Naive thymus-derived CD4-positive, alpha-beta T cell (primary cell): ENCODE data around the gene TIMM17B. TPM values are rescaled to one million over a fixed set of nuclear protein-coding genes. Genes with fewer than 3 reads are reported as not detected.
"Not testable (repeated sequence)": the region's sequence is repeated elsewhere in the genome, so short reads cannot be mapped to it uniquely, and the experiment has no call there.

Experiments
- ATAC-seq: fragments of 150-1000 bp; cut with Tn5 transposase; 2 replicates; pipeline ENCODE4 v1.10.0; 2021; ENCODE audit warnings: mild to moderate bottlenecking, moderate library complexity
- CTCF ChIA-PET: fragments of 350-600 bp; sonication (Branson Sonifier 250); formaldehyde crosslinking; loops from one replicate; lab custom pipeline; 2021; ENCODE audit warnings: antibody characterized with exemption; lab: Charles Lee
- POLR2A ChIA-PET: fragments of 350-600 bp; sonication (Branson Sonifier 250); formaldehyde crosslinking; loops from one replicate; lab custom pipeline; 2021; ENCODE audit warnings: antibody characterized with exemption, inconsistent platforms; lab: Charles Lee
- DNase-seq, 9 donors: peaks; one replicate each; pipeline versions ENCODE4 v3.0.0 to v3.0.0-alpha.2; 2020 to 2022; ENCODE audit warnings: mixed read lengths in 1 of 9
- H3K27ac ChIP-seq: one replicate; pipeline ENCODE4 v1.7.0; 2013; ENCODE audit warnings: mild to moderate bottlenecking, low read depth, low read length, moderate library complexity
- H3K27me3 ChIP-seq, 2 donors: one replicate each; pipeline ENCODE4 v1.7.0; 2013; ENCODE audit warnings: low read length in 2 of 2, mild to moderate bottlenecking in 2 of 2, moderate library complexity in 2 of 2; ENCODE audit not compliant: control insufficient read depth in 2 of 2, insufficient read depth in 2 of 2
- H3K36me3 ChIP-seq, 3 experiments: 1 replicate in 2 of 3; 2 replicates in 1 of 3; pipeline ENCODE4 v1.7.0; 2013; ENCODE audit warnings: low read length in 3 of 3, mild to moderate bottlenecking in 3 of 3, moderate library complexity in 1 of 3; ENCODE audit not compliant: insufficient read depth in 3 of 3, control insufficient read depth in 2 of 3
- H3K4me1 ChIP-seq, 2 donors: one replicate each; pipeline ENCODE4 v1.7.0; 2013; ENCODE audit warnings: low read length in 2 of 2, mild to moderate bottlenecking in 2 of 2, moderate library complexity in 1 of 2; ENCODE audit not compliant: control insufficient read depth in 2 of 2, insufficient read depth in 2 of 2
- H3K4me3 ChIP-seq: 2 replicates; pipeline ENCODE4 v1.7.0; 2013; ENCODE audit warnings: mild to moderate bottlenecking, low read length
- H3K9me3 ChIP-seq, 3 experiments: 1 replicate in 2 of 3; 2 replicates in 1 of 3; pipeline ENCODE4 v1.7.0; 2013; ENCODE audit warnings: low read length in 3 of 3; ENCODE audit not compliant: control insufficient read depth in 2 of 3
- H3K27ac Mint-ChIP-seq, 9 donors: one replicate each; pipeline ENCODE4 v1.8.0; 2020 to 2022; ENCODE audit warnings: mixed read lengths in 9 of 9, mild to moderate bottlenecking in 8 of 9, moderate library complexity in 5 of 9, inconsistent platforms in 2 of 9
- H3K27me3 Mint-ChIP-seq, 5 donors: one replicate each; pipeline ENCODE4 v1.8.0; 2021 to 2022; ENCODE audit warnings: mixed read lengths in 5 of 5, mild to moderate bottlenecking in 1 of 5
- H3K36me3 Mint-ChIP-seq, 5 donors: one replicate each; pipeline ENCODE4 v1.8.0; 2020 to 2022; ENCODE audit warnings: mixed read lengths in 5 of 5, mild to moderate bottlenecking in 3 of 5, inconsistent platforms in 1 of 5
- H3K4me1 Mint-ChIP-seq, 7 donors: one replicate each; pipeline ENCODE4 v1.8.0; 2020 to 2022; ENCODE audit warnings: mixed read lengths in 7 of 7, mild to moderate bottlenecking in 3 of 7, inconsistent platforms in 1 of 7
- H3K4me3 Mint-ChIP-seq, 10 donors: one replicate each; pipeline ENCODE4 v1.8.0; 2020 to 2022; ENCODE audit warnings: mild to moderate bottlenecking in 10 of 10, mixed read lengths in 10 of 10, moderate library complexity in 6 of 10, inconsistent platforms in 2 of 10
- H3K9me3 Mint-ChIP-seq, 11 donors: one replicate each; pipeline ENCODE4 v1.8.0; 2020 to 2022; ENCODE audit warnings: mixed read lengths in 11 of 11, mild to moderate bottlenecking in 4 of 11, inconsistent platforms in 1 of 11, moderate library complexity in 1 of 11
- intact Hi-C, 2 donors: fragments of 100-400 bp; cut with micrococcal nuclease; formaldehyde crosslinking; loops; one replicate each; pipeline ENCODE4 v1.15.1; 2023
- polyA plus RNA-seq, 2 donors: library from polyadenylated mRNA; unstranded; fragments of 300-500 nt; fragmentation: Illumina TruSeq; gene quantifications; one replicate each; pipeline ENCODE4 v1.2.3, GENCODE V29; 2021
- total RNA-seq, 6 experiments: library from RNA in 5 of 6; stranded (reverse) in 5 of 6; gene quantifications; 1 replicate in 5 of 6; 2 replicates in 1 of 6; pipeline ENCODE4 v1.2.3 and lab custom pipeline; 2021 to 2026

TIMM17B gene
- total and polyA plus RNA-seq, 7 experiments from 2014 or later = 41.1 to 57.0 (median 45.1) TPM

DNA sequence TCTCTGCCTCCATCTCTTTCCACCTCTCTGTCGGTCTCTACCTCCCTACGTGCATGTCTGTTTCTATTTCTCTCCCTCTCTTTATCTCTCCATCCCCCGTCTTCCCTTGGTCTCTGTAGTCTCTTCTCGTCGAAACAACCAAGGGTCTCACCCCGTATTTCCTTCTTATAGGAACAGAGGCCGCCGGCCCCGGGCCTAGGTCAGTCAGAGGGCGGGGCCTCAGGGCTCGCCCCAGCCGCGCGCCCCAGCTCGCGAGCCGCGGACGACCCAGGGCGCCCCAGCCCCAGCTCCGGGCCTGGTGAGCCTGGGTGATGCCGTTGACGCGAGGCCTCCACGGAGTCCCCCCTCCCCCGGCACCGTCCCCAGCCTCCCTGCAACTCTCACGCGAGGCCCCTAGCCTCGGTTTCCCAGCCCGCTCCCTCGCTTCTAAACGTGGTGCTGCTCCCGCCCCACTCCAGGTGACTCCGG lies 6.6 kb downstream of the TIMM17B start:
- ATAC-seq (peak; percentile 35), DNase-seq (peak in 2 of 9 donors; percentile 8 to 31)
- intact Hi-C loops = loop anchor here (1.0 to 10.0 kb wide), 13 partner anchors 20 to 374 kb away; partner anchors contain the start of genes MAGIX (in 2 of the 2), FOXP3 (in 1 of the 2), GPKOW (in 1 of the 2) and HDAC6 (in 1 of the 2)
- Mint-ChIP-seq H3K27ac (peak overlapping the region in 8 of 9 donors; percentile 79 to 93 (median 86)), H3K4me3 (peak overlapping the region; percentile 73 to 98 (median 92)), H3K9me3 (peaks cover 0 to 2% (median 0%) of the 10 kb centered on the region in 11 donors), H3K36me3 (peaks cover 0 to 3% (median 0%) of the 10 kb centered on the region in 5 donors), H3K4me1 (peaks cover 12 to 25% (median 20%) of the 10 kb centered on the region in 7 donors), H3K27me3 (no peaks in the 10 kb centered on the region)
- peaks cover 4% of the 10 kb centered on the region in 2 donors for H3K4me1 ChIP-seq
- no peaks in the 10 kb centered on the region for H3K9me3 ChIP-seq
- peak overlapping the region; percentile 81 for H3K27ac ChIP-seq
- H3K27me3 ChIP-seq = no peaks in the 10 kb centered on the region
- peaks cover 0 to 13% (median 0%) of the 10 kb centered on the region in 3 experiments for H3K36me3 ChIP-seq
- peak overlapping the region; percentile 53 for H3K4me3 ChIP-seq
- CTCF ChIA-PET = interaction anchor here (0.6 to 2.3 kb wide), 11 partner anchors 21 to 243 kb away, joined by 3 to 10 read pairs (median 5); no protein-coding TSS in a partner anchor
- POLR2A ChIA-PET = interaction anchor here (0.9 to 5.3 kb wide), 9 partner anchors 21 to 352 kb away, joined by 3 to 48 read pairs (median 4); partner anchors contain the start of genes OTUD5, SLC35A2 and TBC1D25

DNA sequence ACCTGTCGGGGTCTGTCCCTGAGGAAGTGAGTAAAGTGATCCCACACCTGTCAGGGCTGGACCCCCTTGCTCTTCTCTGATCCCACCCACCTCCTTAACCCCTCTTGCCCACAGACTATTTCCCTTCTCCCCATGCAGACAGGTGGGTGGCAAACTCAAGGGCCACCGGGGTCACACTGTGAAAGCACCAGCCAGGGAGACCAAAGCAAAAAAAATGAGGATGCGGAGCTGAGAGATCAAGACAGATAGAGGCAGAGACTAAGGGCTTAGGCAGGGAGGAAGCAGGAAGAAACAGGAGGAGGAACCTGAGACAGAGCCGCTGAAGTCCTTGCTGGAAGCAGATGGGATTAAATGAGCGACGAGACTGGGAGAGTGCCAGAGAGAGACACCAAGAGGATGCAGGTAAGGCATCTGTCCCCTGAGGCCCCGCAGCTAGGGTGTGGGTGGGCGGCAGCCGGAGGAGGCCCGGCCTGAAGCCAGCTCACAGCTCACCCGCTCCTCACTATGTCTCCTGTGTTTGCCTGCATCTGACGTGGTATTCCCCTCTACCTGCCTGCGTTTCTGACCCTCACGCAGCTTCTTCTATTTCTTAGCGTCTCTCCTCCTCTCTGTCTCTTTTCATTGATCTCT lies 7.2 kb downstream of the TIMM17B start:
- Histone ChIP-seq H3K27ac (peak overlapping the region; percentile 81), H3K36me3 (peaks cover 0 to 13% (median 0%) of the 10 kb centered on the region in 3 experiments), H3K4me1 (peaks cover 4% of the 10 kb centered on the region in 2 donors), H3K9me3 (no peaks in the 10 kb centered on the region), H3K27me3 (no peaks in the 10 kb centered on the region), H3K4me3 (peak overlapping the region; percentile 53)
- Mint-ChIP-seq H3K36me3 (peaks cover 0 to 2% (median 0%) of the 10 kb centered on the region in 5 donors), H3K9me3 (peaks cover 0 to 2% (median 0%) of the 10 kb centered on the region in 11 donors), H3K4me1 (peaks cover 10 to 21% (median 16%) of the 10 kb centered on the region in 7 donors), H3K27me3 (no peaks in the 10 kb centered on the region), H3K4me3 (peak overlapping the region; percentile 73 to 98 (median 92)), H3K27ac (peak overlapping the region; percentile 78 to 93 (median 87))
- no peak for DNase-seq
- intact Hi-C loops = loop anchor here (2.0 to 10.0 kb wide), 5 partner anchors 152 to 374 kb away; partner anchors contain the start of genes MAGIX (in 2 of the 2), FOXP3 (in 1 of the 2), GPKOW (in 1 of the 2) and PPP1R3F (in 1 of the 2)
- no peak for ATAC-seq
- POLR2A ChIA-PET = interaction anchor here (0.5 to 5.3 kb wide), 6 partner anchors 25 to 351 kb away, joined by 3 to 48 read pairs (median 4); partner anchors contain the start of genes HDAC6 and TBC1D25
- CTCF ChIA-PET = interaction anchor here (0.6 to 1.9 kb wide), 4 partner anchors 56 to 242 kb away, joined by 3 to 7 read pairs (median 4); no protein-coding TSS in a partner anchor

DNA sequence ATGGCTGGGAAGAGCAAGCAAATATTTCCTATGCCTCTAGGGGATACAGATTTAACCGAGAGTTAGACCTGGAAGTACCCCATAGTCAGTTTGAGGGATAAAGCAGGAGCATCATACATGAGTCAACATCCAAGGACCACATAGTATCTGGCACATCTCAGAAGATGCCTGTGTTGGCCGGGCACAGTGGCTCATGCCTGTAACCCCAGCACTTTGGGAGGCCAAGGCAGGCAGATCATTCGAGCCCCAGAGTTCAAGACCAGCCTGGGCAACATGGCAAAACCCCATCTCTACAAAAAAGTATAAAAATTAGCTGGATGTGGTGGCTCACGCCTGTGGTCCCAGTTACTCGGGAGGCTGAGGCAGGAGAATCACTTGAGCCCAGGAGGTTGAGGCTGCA lies 11.0 kb downstream of the TIMM17B start:
- H3K4me1 ChIP-seq, H3K4me3 ChIP-seq, H3K4me3 Mint-ChIP-seq, H3K27ac ChIP-seq, intact Hi-C loops, H3K9me3 Mint-ChIP-seq, H3K27me3 Mint-ChIP-seq, CTCF ChIA-PET, H3K36me3 ChIP-seq, POLR2A ChIA-PET, H3K27me3 ChIP-seq, DNase-seq, H3K9me3 ChIP-seq, ATAC-seq, H3K27ac Mint-ChIP-seq, H3K36me3 Mint-ChIP-seq: not testable (repeated sequence)
- peaks cover 5 to 12% (median 10%) of the 10 kb centered on the region in 7 donors for H3K4me1 Mint-ChIP-seq

DNA sequence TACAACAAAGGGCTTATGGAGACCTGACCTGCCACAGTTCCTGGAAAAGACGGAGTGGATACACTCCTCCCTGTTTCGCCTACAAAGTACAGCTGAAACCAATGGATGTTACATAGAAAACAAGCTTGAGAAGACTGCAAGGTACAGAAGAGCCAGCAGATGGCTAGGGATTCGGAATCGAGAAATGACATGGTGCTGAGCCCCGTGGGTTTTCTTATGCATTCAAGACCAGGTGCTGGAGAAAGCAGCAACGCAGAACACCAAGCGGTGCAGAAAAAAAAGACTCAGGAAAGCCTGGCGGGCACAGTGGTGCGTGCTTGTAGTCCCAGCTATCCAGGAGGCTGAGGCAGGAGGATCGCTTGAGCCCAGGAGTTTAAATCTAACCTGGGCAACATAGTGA lies 13.8 kb downstream of the TIMM17B start:
- ATAC-seq (no peak), DNase-seq (no peak)
- H3K4me1 ChIP-seq = no peaks in the 10 kb centered on the region
- Mint-ChIP-seq H3K36me3 (no peaks in the 10 kb centered on the region), H3K27ac (no peak overlapping the region), H3K4me3 (no peak overlapping the region), H3K9me3 (no peaks in the 10 kb centered on the region), H3K4me1 (no peaks in the 10 kb centered on the region), H3K27me3 (peaks cover 0 to 4% (median 0%) of the 10 kb centered on the region in 5 donors)
- POLR2A ChIA-PET = interaction anchor here (0.6 kb wide), 1 partner anchor 347 kb away, joined by 3 read pairs; no protein-coding TSS in a partner anchor
- H3K9me3 ChIP-seq = no peaks in the 10 kb centered on the region
- intact Hi-C loops = no loop called here
- no peak overlapping the region for H3K4me3 ChIP-seq
- no peak overlapping the region for H3K27ac ChIP-seq
- H3K36me3 ChIP-seq = no peaks in the 10 kb centered on the region
- CTCF ChIA-PET = no interaction called here
- H3K27me3 ChIP-seq = no peaks in the 10 kb centered on the region

DNA sequence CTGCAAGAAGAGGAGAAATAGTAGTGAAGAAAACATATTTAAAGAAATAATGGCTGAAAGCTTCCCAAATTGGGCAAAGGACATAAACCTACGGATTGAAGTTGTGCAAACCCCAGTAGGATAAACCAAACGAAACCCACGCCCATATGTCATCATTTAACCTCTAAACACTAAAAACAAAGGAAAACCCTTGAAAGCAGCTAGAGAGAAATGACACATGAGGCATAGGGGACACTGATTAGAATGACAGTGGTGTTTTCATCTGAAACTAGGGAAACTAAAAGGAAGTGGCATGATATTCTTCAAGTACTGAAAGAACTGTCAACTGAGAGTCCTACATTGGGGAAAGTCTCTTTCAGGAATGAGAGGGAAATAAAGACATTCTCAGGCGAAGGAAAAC lies 20.6 kb downstream of the TIMM17B start:
- POLR2A ChIA-PET, H3K4me1 ChIP-seq, H3K4me3 ChIP-seq, H3K27me3 Mint-ChIP-seq, intact Hi-C loops, H3K4me1 Mint-ChIP-seq, CTCF ChIA-PET, H3K4me3 Mint-ChIP-seq, H3K36me3 Mint-ChIP-seq, DNase-seq, H3K27me3 ChIP-seq, H3K27ac ChIP-seq, H3K9me3 ChIP-seq, ATAC-seq, H3K9me3 Mint-ChIP-seq, H3K36me3 ChIP-seq: not testable (repeated sequence)
- peak overlapping the region in 1 of 9 donors; percentile 18 for H3K27ac Mint-ChIP-seq

DNA sequence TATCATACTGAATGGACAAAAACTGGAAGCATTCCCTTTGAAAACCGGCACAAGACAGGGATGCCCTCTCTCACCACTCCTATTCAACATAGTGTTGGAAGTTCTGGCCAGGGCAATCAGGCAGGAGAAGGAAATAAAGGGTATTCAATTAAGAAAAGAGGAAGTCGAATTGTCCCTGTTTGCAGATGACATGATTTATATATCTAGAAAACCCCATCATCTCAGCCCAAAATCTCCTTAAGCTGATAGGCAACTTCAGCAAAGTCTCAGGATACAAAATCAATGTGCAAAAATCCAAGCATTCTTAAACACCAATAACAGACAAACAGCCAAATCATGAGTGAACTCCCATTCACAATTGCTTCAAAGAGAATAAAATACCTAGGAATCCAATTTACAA lies 25.6 kb downstream of the TIMM17B start:
- intact Hi-C loops, H3K4me3 ChIP-seq, DNase-seq, ATAC-seq, H3K27me3 ChIP-seq, POLR2A ChIA-PET, H3K27ac ChIP-seq, H3K4me3 Mint-ChIP-seq, H3K36me3 ChIP-seq, CTCF ChIA-PET, H3K4me1 Mint-ChIP-seq, H3K27ac Mint-ChIP-seq, H3K9me3 Mint-ChIP-seq, H3K4me1 ChIP-seq, H3K36me3 Mint-ChIP-seq, H3K9me3 ChIP-seq, H3K27me3 Mint-ChIP-seq: not testable (repeated sequence)
